Measurements from ENCODE around the gene APBA1.

APBA1 gene

DNA sequence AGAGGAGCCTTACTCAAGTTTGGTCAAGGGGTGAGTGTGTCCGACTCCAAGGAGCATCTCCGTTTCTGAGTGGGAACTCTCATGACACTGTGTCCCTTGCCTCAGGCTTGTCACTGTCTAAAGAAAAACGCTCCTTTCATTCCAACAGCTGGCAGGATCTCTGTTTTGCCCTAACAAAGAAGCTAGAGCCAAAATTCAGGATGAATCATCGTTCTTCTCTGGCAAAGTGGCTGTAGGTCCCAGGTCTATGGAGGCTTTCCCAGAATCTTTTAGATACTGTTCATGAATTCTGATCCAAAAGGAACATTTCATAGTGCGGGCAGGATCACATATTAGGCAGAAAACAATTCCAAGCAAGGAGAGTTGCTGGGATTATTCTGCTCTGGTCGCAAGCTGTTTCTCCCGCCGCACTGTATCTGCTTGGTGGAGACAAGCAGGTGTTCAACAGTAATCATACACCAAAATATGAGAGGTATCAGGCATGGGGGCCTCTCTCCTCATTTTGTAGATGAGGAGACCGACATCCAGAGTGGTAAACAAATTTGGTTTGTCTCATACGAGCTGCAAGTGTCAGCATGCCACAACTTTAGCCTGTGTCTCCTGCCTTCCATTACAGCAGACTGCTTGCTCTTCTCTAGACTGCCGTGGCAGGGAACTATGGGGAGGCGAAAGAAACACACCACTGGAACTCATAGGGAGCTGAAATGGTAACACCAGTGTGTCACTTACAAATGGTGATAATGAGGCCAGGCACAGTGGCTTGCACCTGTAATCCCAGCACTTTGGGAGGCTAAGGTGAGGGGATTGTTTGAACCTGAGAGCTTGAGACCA is 274.6 kb downstream of the APBA1 start:
- DNase-seq (ENCODE audit: low spot score), result no peak

DNA sequence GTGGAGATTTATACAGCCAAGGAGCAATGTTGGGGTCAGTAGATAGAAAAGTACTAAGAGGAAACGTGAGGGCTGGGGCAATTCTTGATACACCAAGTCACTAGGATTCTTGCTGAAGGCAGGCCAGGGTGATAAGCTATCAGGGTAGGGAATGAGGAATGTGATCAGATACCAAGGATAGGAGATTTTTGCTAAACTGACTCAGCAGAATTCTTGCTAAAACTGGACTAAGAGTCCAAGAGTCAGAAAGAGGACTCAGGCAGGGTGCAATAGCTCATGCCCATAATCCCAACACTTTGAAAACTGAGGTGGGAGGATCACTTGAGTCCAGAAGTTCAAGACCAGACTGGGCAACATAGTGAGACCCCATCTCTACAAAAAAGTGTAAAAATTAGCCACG is 275.4 kb downstream of the APBA1 start:
- no peak for DNase-seq (ENCODE audit: low spot score)

DNA sequence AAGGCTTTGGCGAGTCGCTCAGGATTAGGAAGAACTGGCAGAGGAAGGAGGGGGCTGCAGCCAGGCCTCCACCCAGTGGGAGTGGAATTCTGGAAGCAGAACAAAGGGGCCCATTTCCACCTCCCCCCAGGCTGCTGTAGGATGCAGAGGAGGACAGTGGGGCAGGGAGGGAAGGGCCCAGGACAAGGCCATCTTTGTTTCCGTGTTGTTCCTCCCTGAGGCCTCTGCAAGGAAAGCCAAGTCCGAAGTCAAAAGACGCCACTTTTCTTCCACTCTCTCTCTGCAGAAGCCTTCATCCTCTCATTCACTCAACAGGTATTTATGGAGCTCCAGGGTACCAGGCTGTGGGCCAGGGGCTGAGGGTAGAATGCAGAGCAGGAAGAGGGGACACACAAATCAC is 276.5 kb downstream of the APBA1 start:
- peak; percentile 37 for DNase-seq (ENCODE audit: low spot score)

DNA sequence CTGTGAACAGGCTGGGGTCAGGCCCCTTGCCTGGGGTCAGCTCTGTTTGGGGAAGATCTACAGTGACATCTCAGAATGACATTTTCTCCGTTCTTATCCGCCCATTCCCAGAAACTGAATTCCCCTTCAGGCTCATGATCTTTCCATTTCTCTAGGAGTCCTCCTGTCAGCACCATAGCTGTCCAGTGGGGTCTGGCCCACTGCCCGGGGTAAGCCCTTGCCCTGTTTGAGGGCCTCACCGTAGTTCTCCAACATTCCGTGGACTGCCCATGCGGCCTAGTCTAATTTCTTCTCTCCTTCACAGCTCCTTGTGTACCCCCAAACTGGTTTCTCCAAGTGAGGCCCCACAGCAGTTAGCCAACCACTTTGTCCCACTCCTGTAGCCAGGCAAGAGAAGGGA is 278.7 kb downstream of the APBA1 start:
- no peak for DNase-seq (ENCODE audit: low spot score)

DNA sequence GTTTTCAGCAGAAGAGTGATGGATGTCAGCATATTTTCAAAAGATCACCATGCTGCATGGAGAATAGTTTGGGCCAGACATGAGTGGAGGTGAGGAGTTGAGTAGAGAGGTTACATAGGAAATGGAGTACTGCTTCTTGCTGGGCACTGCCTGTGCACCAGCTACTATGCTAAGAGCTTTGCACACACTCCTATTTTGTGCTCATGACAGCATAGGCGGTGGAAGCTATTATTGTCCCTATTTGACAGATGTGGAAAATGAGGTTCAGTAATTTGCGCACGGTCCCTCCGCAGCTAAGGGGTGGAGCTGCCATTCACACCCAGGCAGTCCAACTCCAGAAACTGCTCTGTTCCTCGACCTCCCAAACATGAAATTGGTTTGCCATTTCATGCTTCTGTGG is 279.3 kb downstream of the APBA1 start:
- DNase-seq (ENCODE audit: low spot score), result no peak

DNA sequence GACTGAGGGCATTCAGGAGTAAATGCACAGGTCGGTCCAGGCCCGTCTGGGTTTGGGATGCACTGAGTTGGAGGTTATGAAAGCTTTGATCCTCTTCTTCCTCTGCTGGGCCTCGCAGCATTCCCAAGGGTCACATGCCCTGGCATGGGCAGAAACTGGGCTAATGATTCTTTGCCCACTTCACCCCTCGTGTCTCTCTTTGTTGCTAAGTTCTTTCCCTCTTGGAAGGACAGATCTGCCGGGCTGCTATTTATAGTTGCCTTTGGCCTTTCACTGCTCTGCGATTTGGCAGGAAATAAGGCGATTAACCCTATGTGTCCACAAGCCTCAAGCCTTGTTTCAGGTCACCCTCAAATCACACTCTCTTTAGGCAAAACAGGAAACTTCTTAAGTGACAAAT is 280.2 kb downstream of the APBA1 start:
- peak; percentile 37 for DNase-seq (ENCODE audit: low spot score)

DNA sequence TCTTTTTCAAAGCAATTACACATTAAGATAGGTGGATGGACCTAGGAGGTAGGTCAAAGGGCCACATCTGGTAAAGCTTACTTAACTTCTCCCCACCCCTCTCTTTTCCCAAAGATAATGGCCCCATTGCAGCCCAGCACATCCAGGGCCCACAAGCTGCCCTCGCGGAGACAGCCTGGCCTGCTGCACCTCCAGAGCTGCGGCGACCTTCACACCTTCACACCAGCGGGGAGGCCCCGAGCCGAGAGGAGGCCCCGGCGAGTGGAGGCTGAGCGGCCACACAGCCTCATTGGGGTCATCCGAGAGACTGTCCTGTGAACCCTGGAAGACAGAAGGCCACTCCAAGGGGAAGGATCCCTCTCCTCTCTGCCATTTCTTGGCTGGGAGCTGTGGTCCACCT is 280.7 kb downstream of the APBA1 start:
- no peak for DNase-seq (ENCODE audit: low spot score)

DNA sequence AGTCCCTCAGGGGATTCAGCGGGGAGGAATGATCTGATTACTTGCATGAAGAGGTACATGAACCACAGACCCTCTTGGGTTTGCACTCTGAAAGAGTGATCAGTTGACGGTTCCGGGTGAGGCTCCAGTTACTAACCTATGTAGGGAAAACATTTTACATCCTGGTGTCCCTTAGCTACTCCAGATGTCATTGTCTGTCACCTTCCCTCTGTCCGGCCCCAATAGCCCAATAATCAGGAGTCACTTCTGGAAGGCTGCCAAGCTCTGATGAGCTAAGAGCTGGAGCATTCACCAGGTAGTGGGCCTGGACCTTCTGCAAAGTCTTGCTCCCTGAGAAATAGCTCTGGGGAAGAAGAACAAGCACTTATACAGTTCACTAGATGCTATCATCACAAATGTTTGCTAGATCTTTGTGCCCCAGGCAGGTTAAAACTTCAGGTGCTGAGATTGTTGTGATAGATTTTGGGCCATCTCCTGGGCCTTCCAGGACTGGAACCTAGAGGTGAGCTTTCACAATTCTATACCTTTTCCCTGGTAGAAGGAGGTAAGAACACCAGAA is 282.7 kb downstream of the APBA1 start:
- no peak for DNase-seq (ENCODE audit: low spot score)

DNA sequence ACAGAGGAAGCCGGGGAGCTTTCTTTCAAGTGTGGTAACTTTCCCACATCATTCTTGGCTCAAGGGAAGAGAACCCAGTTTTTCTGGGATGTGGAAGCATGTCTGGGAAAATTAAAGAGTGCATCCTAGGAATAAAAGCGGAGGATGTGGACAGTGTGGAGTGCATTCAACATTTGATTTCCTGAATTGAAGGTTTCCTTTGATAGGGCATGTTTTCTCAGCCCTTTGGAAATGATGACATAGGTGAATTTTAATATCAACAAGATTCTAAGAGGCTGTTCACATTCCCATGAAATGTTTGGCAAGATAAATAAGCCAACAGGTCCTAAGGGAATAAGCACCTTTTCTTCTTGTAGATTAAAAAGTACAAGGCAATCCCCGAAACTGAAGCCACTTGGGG is 283.6 kb downstream of the APBA1 start:
- DNase-seq (ENCODE audit: low spot score), result no peak

DNA sequence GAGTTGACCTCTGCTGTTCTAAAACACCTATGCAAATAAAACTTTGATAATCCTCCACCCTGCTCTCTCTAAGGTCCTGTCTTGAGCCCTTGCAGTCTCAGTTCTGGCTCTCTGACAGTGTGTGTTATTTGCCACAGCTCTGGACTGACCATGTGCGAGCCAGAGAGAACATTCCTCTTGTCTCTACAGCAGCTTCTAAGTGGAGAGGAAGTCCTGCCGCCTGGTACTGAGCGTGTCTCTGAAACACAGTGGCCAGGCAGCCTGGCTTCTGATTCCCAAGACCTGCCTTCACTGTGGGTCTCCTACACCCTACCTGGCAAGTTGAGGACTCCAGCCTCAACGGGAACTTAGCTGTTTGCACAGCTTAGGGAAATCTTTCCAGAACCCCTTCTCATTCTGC is 285.5 kb downstream of the APBA1 start:
- no peak for DNase-seq (ENCODE audit: low spot score)

DNA sequence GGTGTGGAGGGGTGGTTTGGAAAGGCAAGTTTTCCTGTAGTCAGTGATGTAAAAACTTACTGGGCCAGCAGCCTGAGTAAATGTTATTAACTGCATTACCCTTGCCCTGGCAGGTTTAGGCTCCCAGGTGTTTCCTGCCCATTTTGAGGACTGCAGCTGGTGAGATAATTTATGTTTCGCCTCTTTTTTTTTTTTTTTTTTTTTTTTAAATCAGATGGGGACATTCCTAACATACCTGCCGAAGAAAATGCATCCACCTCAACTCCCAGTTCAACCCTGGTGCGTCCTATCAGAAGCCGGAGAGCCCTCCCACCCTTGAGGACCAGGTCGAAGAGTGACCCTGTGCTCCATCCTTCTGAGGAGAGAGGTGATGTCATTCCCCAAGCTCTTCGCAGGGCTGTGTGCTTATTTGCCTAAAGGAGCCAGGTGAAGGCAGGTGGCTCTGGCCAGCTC is 286.6 kb downstream of the APBA1 start:
- no peak for DNase-seq (ENCODE audit: low spot score)

DNA sequence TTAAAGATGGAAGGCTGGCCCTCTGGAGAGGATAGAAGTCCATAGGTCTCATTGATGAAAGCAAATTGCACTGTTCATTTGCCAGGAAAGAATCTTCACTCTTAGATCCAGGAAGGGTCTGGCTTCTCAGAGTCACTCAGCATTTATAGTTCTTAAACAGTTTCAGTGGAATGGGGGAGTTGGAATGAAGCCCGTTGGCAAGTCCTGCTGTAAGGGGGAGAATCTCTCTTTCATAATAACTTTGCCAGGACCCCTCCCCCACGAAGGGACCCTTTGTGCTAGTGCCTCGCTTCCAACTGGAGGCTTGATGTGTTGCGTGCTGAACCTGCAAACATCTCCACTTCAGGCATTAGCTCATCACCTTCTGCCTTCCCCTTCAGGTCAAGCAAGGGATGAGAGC is 290.0 kb downstream of the APBA1 start:
- no peak for DNase-seq (ENCODE audit: low spot score)

DNA sequence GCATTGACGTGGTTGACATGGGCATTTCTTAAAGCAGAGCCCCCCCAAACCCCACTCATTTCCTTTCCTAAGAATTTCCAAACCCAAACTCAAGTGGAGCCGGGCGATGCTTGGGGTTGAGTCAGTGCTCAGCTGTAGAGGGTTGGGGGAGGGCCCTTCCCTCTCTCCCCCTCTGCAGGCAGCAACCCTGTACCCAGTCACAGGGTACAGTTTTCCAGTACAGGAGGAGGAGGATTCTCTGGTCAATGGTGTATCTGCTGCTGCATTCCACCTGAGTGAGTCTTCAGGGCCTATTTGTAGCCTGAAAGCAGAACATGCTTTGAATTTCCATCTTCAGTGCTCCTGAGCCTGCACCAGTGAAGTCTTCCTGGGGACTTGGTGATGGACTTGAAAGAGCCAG is 291.4 kb downstream of the APBA1 start:
- DNase-seq (ENCODE audit: low spot score), result no peak

DNA sequence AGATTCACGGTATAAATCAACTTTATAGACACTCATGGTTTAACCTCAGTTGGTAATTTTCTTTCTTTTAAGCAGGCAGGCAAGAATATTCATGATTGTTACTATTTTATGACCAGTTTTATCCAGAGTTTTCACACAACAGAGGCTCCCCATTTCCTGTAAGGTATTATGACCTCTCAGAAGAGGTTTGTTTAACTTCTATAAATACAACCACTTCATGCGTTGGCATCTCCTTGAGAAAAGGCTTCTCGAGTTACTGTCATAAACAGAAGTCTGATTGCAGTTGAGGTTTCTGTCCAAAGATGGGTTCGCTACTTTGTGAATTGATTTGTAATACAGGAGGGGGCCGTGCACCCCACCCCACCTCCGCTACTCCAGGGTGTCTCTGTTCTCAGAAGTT is 291.9 kb downstream of the APBA1 start:
- DNase-seq (ENCODE audit: low spot score), result no peak

DNA sequence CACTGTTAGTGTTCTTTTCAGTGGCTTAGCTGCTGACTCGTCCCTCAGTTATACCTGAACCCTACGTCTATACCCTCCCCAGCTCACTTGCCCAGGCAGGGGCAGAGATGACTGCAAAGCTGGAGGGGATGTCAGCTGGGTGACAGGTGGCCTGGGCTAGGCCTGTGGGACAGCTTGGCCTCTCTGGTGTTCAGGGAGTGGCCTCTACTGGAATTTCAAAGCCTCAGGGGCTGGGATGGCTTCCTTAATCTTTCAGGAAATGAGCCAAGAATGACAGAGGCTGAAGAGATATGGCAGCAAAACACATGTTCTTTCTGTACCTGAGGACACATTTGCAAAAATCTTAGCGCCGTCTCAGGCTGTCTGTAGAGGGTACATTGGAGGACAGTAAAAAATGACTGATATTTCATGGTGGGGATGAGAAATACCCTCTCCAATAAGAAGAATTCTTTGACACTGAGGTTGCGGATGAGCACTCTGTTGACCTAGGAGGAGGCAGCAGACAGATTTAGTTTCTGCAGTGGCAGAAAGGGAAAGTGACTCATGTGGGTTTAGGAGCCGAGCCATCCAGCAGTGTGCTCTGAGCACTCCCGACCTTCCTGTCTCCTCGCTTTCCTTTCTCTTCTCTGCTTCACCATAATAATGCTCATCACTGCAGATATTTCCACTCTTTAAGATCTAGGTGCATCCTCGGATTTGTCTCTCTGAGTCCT is 292.7 kb downstream of the APBA1 start:
- DNase-seq (ENCODE audit: low spot score), result no peak

DNA sequence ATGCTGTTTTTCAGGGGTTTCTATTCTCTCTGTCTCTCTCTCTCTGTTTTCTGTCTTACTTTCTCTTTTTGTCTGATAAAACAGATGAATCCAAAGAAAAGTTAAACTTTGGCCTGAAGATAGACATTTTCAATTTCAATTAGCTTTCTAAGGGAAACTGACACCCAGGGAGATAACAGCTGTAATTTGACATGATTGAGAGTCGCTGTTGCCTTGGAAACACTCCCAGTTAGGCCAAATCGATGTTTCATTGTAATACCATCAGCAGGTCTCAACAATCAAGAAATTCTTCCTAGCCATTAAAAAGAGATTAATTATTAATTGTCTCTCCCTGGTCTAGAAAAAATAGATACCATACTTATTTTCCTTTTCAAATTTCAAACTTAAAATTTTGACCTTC is 294.2 kb downstream of the APBA1 start:
- DNase-seq (ENCODE audit: low spot score), result no peak

Measured in putamen (tissue), 1 donor.